NCI-H774 (cell line): ENCODE measurements around the gene ZNF213.
"Not testable (repeated sequence)": the region's sequence is repeated elsewhere in the genome, so short reads cannot be mapped to it uniquely, and the experiment has no call there.

Experiments used
- DNase-seq: peaks from one replicate; lab custom pipeline; 2025; lab: John Stamatoyannopoulos, UW

ZNF213 gene

GRCh38 chr16:3129137-3130131 is 5.4 kb upstream of the ZNF213 start:
- peak; percentile 78 for DNase-seq

DNA sequence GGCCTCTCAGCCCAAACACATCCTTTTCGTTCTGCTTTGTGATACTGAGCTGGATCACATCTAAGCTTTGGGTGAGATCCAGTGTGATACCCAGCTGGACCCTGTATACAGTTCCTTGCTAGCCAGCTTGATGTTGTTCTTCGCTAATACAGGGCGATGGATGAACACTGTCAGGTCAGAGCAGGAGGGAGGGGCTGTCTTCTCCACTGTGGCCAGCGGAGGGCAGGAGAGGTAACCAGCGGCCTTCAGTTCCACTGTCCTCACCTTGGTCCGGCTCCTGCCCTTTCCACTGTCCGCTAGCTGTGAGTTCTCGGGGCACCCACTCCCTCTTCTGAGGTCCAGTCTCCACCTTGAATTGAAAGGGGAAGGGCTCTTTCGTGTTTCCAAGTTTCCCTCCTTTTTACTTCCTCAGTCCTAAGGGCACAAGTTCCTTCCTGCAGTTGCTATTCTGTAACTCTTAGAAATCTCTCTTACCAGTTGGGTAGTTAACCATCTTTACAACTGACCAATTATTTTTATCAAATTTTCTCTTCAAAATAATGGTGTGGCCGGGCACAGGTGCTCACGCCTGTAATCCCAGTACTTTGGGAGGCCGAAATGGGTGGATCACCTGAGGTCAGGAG is 3.0 kb upstream of the ZNF213 start:
- no peak for DNase-seq

DNA sequence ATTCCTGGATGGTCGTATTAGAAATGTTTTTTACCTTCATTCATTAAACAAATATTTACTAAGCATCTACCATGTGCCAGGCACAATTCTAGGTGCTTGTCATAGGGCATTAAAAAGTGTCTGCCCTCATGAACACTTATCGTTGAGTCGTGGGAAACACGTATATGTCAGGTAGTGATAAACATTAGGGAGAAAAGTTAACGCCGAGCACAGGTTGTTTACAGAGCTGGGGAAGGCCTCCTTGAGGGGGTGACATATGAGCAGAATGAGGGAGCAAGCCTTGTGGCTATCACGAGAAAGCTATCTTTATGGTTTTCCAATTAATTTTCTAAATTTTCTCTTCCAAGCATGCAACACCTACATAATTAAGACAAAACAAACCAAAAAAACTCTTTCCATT is 985 bp upstream of the ZNF213 start:
- DNase-seq = no peak

GRCh38 chr16:3135126-3135715 is 392 bp downstream of the ZNF213 start:
- no peak for DNase-seq

DNA sequence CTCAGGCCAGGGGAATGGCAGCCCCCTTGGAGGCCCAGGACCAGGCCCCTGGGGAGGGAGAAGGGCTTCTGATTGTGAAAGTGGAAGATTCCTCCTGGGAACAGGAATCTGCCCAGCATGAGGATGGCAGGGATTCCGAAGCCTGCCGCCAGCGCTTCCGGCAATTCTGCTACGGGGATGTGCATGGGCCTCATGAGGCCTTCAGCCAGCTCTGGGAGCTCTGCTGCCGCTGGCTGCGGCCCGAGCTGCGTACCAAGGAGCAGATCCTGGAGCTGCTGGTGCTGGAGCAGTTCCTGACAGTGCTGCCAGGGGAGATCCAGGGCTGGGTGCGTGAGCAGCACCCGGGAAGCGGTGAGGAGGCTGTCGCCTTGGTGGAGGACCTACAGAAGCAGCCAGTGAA is 2.4 kb downstream of the ZNF213 start:
- no peak for DNase-seq

DNA sequence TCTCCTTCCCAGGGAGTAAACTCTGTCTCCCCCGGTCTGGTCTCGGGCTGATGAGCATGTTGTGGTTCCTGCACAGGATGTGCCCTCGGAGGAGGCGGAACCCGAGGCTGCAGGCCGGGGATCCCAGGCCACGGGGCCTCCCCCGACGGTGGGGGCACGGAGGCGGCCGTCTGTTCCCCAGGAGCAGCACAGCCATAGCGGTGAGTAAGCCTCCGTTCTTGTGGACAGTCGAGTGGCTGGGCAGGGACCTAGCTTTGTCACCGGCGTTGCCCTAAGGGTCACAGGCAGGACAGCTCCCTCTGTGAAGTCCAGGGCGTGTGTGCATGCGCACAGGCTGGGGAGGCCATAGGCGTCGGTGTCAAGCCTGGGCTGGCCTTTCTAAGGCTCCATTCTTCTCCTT is 3.5 kb downstream of the ZNF213 start:
- no peak for DNase-seq

DNA sequence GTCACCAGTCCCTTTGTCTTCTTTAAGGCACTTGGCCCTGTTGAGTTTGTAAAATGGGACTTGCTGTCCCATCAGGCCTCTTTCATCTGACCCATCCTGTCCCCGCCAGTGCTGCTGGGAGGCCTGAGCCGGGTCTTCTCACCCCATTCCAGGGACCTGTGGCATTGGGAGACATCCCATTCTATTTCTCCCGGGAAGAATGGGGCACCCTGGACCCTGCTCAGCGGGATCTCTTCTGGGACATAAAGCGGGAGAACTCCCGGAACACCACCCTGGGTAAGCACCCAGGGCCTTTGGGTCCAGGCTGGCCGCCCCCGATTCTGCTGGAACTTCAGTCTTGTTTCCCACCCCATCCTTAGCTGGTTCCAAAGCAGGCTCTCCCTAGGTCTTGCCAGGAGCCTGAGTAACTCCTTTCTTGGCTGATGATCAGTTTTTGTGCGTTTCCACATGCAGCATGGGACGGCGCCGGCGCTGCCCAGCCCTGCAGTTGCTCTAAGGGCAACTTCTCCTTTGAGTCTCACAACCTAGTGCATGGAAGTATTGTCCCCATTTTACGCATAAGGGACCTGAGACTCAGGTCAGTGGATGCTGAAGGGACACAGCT is 4.1 kb downstream of the ZNF213 start:
- no peak for DNase-seq

DNA sequence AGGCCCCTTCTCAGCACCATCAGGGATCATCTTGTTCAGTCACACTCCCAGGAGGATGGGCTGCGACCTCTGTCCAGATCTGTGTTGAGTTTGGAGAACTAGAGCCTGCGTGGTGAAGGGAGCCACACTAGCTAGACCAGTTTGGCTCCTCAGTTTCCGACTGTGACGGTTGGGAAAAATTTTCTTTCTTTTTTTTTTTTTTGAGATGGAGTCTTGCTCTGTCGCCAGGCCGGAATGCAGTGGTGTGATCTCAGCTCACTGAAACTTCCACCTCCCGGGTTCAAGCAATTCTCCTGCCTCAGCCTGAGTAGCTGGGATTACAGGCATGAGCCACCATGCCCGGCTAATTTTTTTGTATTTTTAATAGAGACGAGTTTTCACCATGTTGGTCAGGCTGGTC is 4.7 kb downstream of the ZNF213 start:
- DNase-seq = not testable (repeated sequence)

GRCh38 chr16:3140603-3141427 is 6.0 kb downstream of the ZNF213 start:
- no peak for DNase-seq

GRCh38 chr16:3141781-3142311 is 7.0 kb downstream of the ZNF213 start:
- DNase-seq = no peak

- DNase-seq = no peak
Measured at GRCh38 chr16:3142327-3142726, 7.5 kb downstream of the ZNF213 start.

DNA sequence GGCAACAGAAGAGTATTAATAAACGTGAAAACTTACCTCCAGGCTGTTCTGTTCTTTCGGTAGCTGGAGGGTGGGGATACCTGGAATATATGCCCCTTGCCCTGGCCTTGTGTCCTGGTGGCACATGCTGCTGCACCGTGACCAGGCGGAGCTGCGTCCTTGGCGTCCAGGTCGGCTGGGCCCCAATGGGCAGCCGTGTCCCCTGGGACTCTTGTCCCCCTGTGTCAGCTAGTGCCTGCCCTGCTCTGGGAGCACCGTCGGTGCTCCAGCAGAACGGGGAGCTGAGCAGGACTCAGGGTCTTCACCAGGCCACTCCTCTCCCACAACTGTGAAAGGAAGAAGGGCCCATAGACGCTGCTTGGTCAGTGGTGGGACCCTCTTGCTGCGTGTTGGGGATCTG is 7.9 kb downstream of the ZNF213 start:
- DNase-seq = no peak

DNA sequence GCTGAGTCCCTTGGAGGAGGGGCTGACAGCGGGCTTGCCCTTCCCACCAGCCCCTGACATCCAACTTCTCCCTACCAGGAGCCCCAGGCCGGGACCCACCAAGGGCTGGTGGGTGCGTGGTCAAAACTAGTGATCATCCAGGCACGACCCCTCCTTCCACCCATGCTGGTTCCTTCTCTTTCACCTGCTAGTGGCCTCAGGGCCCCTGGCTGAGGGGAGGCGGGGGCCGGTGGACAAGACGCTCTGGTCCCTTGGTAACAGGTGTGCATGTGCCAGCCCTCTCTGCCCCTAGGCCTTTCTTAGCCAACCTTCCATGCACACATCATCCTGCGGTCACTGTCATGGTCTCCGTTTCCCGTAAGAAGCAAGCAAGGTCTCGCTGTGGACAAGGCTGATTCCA is 8.4 kb downstream of the ZNF213 start:
- no peak for DNase-seq

- no peak for DNase-seq
Measured at GRCh38 chr16:3143598-3144320, 8.9 kb downstream of the ZNF213 start.

GRCh38 chr16:3144321-3144983 is 9.6 kb downstream of the ZNF213 start:
- DNase-seq = no peak

DNA sequence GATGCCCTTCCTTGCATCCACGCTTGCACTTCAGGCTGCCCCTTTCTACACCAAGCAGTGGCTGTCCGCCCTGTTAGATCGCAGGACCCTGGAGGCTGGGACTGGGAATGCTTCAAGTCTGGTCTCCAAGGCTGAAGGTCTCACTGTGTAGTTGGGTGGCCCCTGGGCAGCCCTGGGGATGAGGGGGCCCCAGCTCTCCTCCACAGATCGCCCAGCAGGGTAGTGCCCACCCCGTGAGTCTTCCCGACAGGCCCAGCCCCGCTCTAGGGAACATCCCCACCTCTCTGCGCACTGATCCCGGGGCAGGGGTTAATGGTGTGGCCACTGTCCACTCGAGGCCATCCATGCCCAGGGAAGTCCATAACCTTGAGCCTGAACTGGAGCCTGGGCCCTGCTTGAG is 10.3 kb downstream of the ZNF213 start:
- DNase-seq = no peak

GRCh38 chr16:3145660-3146059 is 10.8 kb downstream of the ZNF213 start:
- no peak for DNase-seq

DNA sequence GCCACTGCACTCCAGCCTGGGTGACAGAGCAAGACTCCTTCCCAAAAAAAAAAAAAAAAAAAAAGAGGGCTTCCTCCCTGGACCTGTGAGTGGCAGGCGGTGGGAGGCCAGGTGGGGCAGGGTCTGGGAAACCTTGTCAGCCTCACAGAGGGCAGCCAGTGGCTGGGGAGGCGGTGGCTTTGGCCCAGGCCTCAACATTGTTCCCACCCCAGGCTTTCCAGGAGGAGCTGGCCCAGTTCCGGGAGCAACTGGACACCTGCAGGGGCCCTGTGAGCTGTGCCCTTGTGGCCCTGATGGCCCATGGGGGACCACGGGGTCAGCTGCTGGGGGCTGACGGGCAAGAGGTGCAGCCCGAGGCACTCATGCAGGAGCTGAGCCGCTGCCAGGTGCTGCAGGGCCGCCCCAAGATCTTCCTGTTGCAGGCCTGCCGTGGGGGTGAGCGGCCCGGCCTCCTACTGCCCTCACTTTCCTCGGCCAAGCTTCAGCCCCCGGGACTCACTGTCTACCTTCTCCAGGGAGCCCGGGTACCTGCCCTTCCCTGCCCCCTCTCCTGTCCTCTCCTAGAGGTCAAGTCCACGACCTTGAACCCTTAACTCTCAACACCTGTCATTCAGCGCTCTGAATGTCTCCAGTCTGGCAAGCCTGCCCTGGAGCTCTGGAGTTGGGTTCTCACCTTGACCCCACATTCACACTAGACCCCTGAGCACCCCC is 12.4 kb downstream of the ZNF213 start:
- no peak for DNase-seq

- no peak for DNase-seq
Measured at GRCh38 chr16:3147757-3148104, 12.9 kb downstream of the ZNF213 start.
